ENCODE results near the gene GSG1L.

The GSG1L gene

DNA sequence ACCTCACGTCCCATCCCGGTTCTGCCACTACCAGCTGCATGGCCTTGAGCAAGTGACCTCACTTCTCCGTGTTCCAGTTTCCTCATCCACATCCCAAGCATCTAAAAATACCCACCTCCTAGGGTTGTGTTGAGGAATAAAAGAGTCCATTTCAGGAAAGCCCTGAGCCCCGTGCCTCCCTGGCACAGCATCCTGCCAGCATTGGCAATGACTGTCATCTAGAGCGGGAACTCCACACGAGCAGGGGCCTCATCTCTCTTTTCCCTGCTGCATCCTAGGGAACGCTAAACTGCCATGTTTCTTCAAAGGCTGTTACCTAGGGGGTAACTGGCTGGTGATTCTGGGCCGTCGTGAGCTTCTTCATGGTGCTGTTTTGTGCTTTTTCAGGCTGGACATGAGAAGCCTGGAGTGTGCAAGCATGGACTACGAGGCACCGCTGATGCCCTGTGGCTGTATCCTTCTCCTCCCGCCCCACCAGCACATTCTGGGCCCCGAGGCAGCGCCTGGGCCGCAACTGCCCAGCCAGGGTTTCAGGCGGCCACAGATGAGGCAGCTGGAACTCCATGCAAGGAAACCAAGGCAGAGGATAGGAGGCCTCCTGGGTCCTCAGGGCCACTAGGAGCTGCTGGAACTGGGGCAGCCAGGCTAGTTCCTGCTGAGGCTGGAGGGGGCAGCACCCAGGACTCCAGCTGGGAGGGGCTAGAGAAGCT is 292.2 kb downstream of the GSG1L start:
- TF ChIP-seq, protein P1, sequence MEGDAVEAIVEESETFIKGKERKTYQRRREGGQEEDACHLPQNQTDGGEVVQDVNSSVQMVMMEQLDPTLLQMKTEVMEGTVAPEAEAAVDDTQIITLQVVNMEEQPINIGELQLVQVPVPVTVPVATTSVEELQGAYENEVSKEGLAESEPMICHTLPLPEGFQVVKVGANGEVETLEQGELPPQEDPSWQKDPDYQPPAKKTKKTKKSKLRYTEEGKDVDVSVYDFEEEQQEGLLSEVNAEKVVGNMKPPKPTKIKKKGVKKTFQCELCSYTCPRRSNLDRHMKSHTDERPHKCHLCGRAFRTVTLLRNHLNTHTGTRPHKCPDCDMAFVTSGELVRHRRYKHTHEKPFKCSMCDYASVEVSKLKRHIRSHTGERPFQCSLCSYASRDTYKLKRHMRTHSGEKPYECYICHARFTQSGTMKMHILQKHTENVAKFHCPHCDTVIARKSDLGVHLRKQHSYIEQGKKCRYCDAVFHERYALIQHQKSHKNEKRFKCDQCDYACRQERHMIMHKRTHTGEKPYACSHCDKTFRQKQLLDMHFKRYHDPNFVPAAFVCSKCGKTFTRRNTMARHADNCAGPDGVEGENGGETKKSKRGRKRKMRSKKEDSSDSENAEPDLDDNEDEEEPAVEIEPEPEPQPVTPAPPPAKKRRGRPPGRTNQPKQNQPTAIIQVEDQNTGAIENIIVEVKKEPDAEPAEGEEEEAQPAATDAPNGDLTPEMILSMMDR (IDR thresholded peaks at IDR 0.05; ENCODE audit: low read depth, low read length): no peak
- no peaks in the 10 kb centered on the region for H3K9me3 ChIP-seq (ENCODE audit: severe bottlenecking)
- DNase-seq: no peak
- H3K27ac ChIP-seq: no peak overlapping the region
- H3K27me3 ChIP-seq (ENCODE audit: insufficient read depth, low read depth, severe bottlenecking): no peaks in the 10 kb centered on the region
- H3K4me3 ChIP-seq (ENCODE audit: low read depth, low read length): no peak overlapping the region
- H3K36me3 ChIP-seq: peaks cover 91% of the 10 kb centered on the region

- H3K9me3 ChIP-seq (ENCODE audit: severe bottlenecking): no peaks in the 10 kb centered on the region
- H3K4me3 ChIP-seq (ENCODE audit: low read depth, low read length): no peak overlapping the region
- peak overlapping the region; percentile 76 for H3K27ac ChIP-seq
- peaks cover 94% of the 10 kb centered on the region for H3K36me3 ChIP-seq
- TF ChIP-seq, protein P1 (IDR thresholded peaks at IDR 0.05; ENCODE audit: low read depth, low read length): no peak
- H3K27me3 ChIP-seq (ENCODE audit: insufficient read depth, low read depth, severe bottlenecking): no peaks in the 10 kb centered on the region
- DNase-seq: no peak
Observed at GRCh38 chr16:27770271-27771196, 293.0 kb downstream of the GSG1L start.

DNA sequence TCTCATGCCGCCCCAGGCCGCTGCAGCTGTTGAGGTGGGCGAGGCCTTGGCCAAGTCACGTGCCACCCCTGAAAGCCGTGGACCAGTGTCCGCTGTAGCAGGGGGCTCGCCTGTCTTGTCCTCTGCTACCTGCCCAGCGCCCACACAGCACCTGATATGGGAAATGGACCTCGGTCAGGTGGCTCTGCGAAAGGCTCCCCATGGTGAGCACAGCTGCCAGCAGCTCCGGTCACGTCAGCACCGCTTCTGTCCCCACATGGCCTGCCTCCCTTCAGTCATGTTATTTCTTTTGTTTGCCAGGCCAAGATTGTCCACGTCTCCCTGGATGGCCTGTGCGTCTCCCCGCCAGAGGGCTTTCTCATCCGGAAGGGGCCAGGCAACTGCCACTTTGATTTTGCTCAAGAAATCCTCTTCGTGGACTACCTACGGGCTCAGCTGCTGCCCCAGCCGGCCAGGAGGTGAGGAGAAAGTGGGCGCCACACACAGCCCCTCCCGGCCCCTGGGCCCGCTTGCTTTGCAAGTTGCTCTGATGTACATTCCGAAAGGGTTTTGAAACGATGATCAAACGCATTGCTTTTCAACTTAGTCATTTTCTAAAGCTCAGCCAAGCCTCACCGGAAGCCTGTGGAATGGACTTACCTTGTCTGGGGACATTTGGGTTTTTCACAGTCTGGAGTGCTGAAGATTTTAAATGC is 293.8 kb downstream of the GSG1L start:
- peak; percentile 55 for DNase-seq
- Histone ChIP-seq H3K4me3 (ENCODE audit: low read depth, low read length) (no peak overlapping the region), H3K36me3 (peaks cover 98% of the 10 kb centered on the region), H3K27me3 (ENCODE audit: insufficient read depth, low read depth, severe bottlenecking) (no peaks in the 10 kb centered on the region), H3K9me3 (ENCODE audit: severe bottlenecking) (no peaks in the 10 kb centered on the region), H3K27ac (peak overlapping the region; percentile 76)
- TF ChIP-seq, protein P1 (IDR thresholded peaks at IDR 0.05; ENCODE audit: low read depth, low read length): no peak

- TF ChIP-seq, protein P1 (IDR thresholded peaks at IDR 0.05; ENCODE audit: low read depth, low read length): no peak
- Histone ChIP-seq H3K9me3 (ENCODE audit: severe bottlenecking) (no peaks in the 10 kb centered on the region), H3K36me3 (peaks cover 98% of the 10 kb centered on the region), H3K27ac (peak overlapping the region; percentile 76; the same call in 1 of the 2 replicates), H3K27me3 (ENCODE audit: insufficient read depth, low read depth, severe bottlenecking) (no peaks in the 10 kb centered on the region), H3K4me3 (ENCODE audit: low read depth, low read length) (no peak overlapping the region)
- no peak for DNase-seq
Observed at GRCh38 chr16:27768651-27769272, 294.8 kb downstream of the GSG1L start.

- TF ChIP-seq, protein P1 (IDR thresholded peaks at IDR 0.05; ENCODE audit: low read depth, low read length): no peak
- no peak for DNase-seq
- Histone ChIP-seq H3K4me3 (ENCODE audit: low read depth, low read length) (no peak overlapping the region), H3K27ac (no peak overlapping the region), H3K9me3 (ENCODE audit: severe bottlenecking) (no peaks in the 10 kb centered on the region), H3K36me3 (peaks cover 95% of the 10 kb centered on the region), H3K27me3 (ENCODE audit: insufficient read depth, low read depth, severe bottlenecking) (no peaks in the 10 kb centered on the region)
Observed at GRCh38 chr16:27767971-27768591, 295.4 kb downstream of the GSG1L start.
